ENCODE measurements around the gene SLC29A2. TPM values are rescaled to one million over a fixed set of nuclear protein-coding genes. Genes with fewer than 3 reads are reported as not detected.

SLC29A2 gene
- total and polyA plus RNA-seq, 2 donors (not counting 3 experiments of a cell fraction or from before 2014, with no cell fraction given) = 2.4 to 5.2 TPM

- Histone ChIP-seq H3K27me3 (ENCODE audit: control insufficient read depth in 2 of 2, insufficient read depth in 2 of 2, low read length in 2 of 2) (no peaks in the 10 kb centered on the region), H3K4me2 (ENCODE audit: insufficient read depth, low read length) (no peak overlapping the region), H4K20me1 (replicated peaks; ENCODE audit: control insufficient read depth, extremely low read depth, insufficient read depth, low read length) (no peaks in the 10 kb centered on the region), H3K4me1 (ENCODE audit: control insufficient read depth, extremely low read depth, insufficient read depth, low read length) (no peaks in the 10 kb centered on the region), H3K4me3 (replicated peaks in 1 of 3; ENCODE audit: insufficient read depth in 1 of 3, low read depth in 1 of 3, low read length in 3 of 3) (no peak overlapping the region), H3K9ac (replicated peaks; ENCODE audit: extremely low read depth, insufficient read depth, low read length) (no peak overlapping the region), H3K9me3 (replicated peaks; ENCODE audit: control insufficient read depth, insufficient read depth, low read length) (no peaks in the 10 kb centered on the region), H3K27ac (ENCODE audit: insufficient read depth, low read depth, low read length) (no peak overlapping the region), H3K79me2 (ENCODE audit: control insufficient read depth, insufficient read depth, low read length) (no peaks in the 10 kb centered on the region), H3K36me3 (ENCODE audit: control insufficient read depth in 2 of 2, extremely low read depth in 1 of 2, insufficient read depth in 2 of 2, low read length in 2 of 2) (no peaks in the 10 kb centered on the region), H3K9me1 (replicated peaks; ENCODE audit: control insufficient read depth, extremely low read depth, insufficient read depth, low read length) (no peaks in the 10 kb centered on the region), H2AFZ (ENCODE audit: low read depth, low read length) (no peak overlapping the region)
- no peak for FAIRE-seq
- dilution Hi-C loops (cut with MboI; ENCODE audit: extremely low pct_ligation_motif_present, low sequenced_read_pairs) (no loop called here), intact Hi-C loops (cut with micrococcal nuclease) (no loop called here)
- BruUV-seq (replicated peaks) = no TSS peak
- no peak for DNase-seq (ENCODE audit: low read depth, low spot score)
- no peak for TF ChIP-seq POLR2AphosphoS5 (IDR thresholded peaks at IDR 0.05; ENCODE audit: insufficient read depth, low read depth, low read length)
- TF ChIP-seq POLR2A (IDR thresholded peaks at IDR 0.05; ENCODE audit: low read depth, low read length) = no peak
- no peak for TF ChIP-seq MAX (IDR thresholded peaks at IDR 0.05; ENCODE audit: insufficient read depth, insufficient read length)
- TF ChIP-seq MYC (IDR thresholded peaks at IDR 0.05; ENCODE audit: low read depth, low read length) = no peak
- TF ChIP-seq CTCF (IDR thresholded peaks at IDR 0.05; ENCODE audit: extremely low read depth in 1 of 2, insufficient read depth in 1 of 2, low read depth in 1 of 2, low read length in 2 of 2) = no peak
- no peak for TF ChIP-seq EZH2 (IDR thresholded peaks at IDR 0.05; ENCODE audit: borderline replicate concordance, low read depth, low read length, severe bottlenecking)
- TF ChIP-seq GATA2 (IDR thresholded peaks at IDR 0.05; ENCODE audit: insufficient read depth, insufficient read length, low read depth, low read length) = no peak
- no peak for TF ChIP-seq FOS (IDR thresholded peaks at IDR 0.05; ENCODE audit: borderline replicate concordance, insufficient read depth, low read length)
- TF ChIP-seq JUN (IDR thresholded peaks at IDR 0.05; ENCODE audit: borderline replicate concordance, insufficient read depth, insufficient read length, low read depth) = no peak
- CTCF ChIA-PET = interaction anchor here (1.5 kb wide), 1 partner anchor 25 kb away, joined by 4 read pairs; no protein-coding TSS in a partner anchor
- POLR2A ChIA-PET = no interaction called here
Observed at GRCh38 chr11:66361502-66361941, 10.0 kb downstream of the SLC29A2 start.
